ENCODE data around the gene ZNF575.

DNA sequence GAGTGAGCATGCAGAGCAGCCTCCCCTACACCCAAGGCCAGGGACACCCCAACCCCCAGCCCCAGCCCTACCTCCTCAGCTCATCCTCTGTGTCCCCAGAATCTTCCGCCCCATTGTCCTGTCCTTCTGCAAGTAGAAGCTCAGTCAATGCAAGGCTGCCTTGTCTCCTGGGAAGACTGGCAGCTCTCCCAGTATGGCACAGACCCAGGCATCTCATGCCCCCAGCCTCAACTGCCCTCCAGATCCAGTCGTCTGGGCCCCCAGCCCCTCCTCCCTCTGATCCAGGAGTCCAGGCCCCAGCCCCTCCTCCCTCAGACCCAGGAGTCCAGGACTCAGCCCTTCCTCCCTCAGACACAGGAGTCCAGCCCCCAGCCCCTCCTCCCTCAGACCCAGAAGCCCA lies 13.0 kb downstream of the ZNF575 start:
- TF ChIP-seq POLR2A (IDR thresholded peaks at IDR 0.05; ENCODE audit: low read depth) (no peak), POLR2AphosphoS5 (IDR thresholded peaks at IDR 0.05) (no peak)
- TF ChIP-seq, protein P1, sequence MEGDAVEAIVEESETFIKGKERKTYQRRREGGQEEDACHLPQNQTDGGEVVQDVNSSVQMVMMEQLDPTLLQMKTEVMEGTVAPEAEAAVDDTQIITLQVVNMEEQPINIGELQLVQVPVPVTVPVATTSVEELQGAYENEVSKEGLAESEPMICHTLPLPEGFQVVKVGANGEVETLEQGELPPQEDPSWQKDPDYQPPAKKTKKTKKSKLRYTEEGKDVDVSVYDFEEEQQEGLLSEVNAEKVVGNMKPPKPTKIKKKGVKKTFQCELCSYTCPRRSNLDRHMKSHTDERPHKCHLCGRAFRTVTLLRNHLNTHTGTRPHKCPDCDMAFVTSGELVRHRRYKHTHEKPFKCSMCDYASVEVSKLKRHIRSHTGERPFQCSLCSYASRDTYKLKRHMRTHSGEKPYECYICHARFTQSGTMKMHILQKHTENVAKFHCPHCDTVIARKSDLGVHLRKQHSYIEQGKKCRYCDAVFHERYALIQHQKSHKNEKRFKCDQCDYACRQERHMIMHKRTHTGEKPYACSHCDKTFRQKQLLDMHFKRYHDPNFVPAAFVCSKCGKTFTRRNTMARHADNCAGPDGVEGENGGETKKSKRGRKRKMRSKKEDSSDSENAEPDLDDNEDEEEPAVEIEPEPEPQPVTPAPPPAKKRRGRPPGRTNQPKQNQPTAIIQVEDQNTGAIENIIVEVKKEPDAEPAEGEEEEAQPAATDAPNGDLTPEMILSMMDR (IDR thresholded peaks at IDR 0.05): no peak
